ENCODE data around the gene BRPF1.

GRCh38 chr3:9698293-9698692, 33.2 kb upstream of the BRPF1 start:
- TF ChIP-seq CTCF (IDR thresholded peaks at IDR 0.05) (no peak), POLR2A (IDR thresholded peaks at IDR 0.05) (no peak)

Measured in right lobe of liver (tissue), 4 donors.